Transverse colon (tissue), 4 donors: Measurements from ENCODE around the gene UNC93A. TPM values are rescaled to one million over a fixed set of nuclear protein-coding genes. Genes with fewer than 3 reads are reported as not detected.

Source experiments
- DNase-seq: peaks from one replicate; pipeline ENCODE4 v3.0.0-alpha.2; 2019
- H3K27ac ChIP-seq, 4 donors: fragments of 200-600 bp; sonication (generic); 2 replicates each; pipeline ENCODE4 v1.5.1; 2016 to 2018; ENCODE audit warnings: inconsistent platforms in 4 of 4
- H3K27me3 ChIP-seq: fragments of 200-600 bp; sonication (generic); 2 replicates; pipeline ENCODE4 v1.5.1; 2017; ENCODE audit warnings: inconsistent platforms
- H3K36me3 ChIP-seq, 4 donors: fragments of 200-600 bp; sonication (generic); 2 replicates each; pipeline ENCODE4 v1.5.1; 2017 to 2019; ENCODE audit warnings: inconsistent platforms in 4 of 4
- H3K4me1 ChIP-seq, 4 donors: fragments of 200-600 bp; sonication (generic); 2 replicates each; pipeline ENCODE4 v1.5.1; 2017 to 2020; ENCODE audit warnings: inconsistent platforms in 4 of 4
- H3K4me3 ChIP-seq, 4 donors: fragments of 200-600 bp; sonication (generic); 1 replicate in 1 of 4; 2 replicates in 3 of 4; pipeline versions ENCODE4 v1.5.1 to v1.6.1; 2017 to 2019; ENCODE audit warnings: inconsistent platforms in 4 of 4
- H3K9me3 ChIP-seq, 2 donors: fragments of 200-600 bp; sonication (generic); 2 replicates each; pipeline ENCODE4 v1.5.1; 2017 to 2019; ENCODE audit warnings: inconsistent platforms in 2 of 2
- CTCF ChIP-seq, 5 experiments: fragments of 200-600 bp in 3 of 5; fragments of 450-650 bp in 2 of 5; sonication (generic) in 3 of 5; IDR thresholded peaks; 1 replicate in 2 of 5; 2 replicates in 3 of 5; pipeline ENCODE4 v1.5.1; 2016 to 2017; ENCODE audit warnings: antibody characterized with exemption in 5 of 5, inconsistent platforms in 3 of 5, mild to moderate bottlenecking in 2 of 5, moderate library complexity in 1 of 5
- EP300 ChIP-seq: sonication (generic); formaldehyde crosslinking; IDR thresholded peaks from one replicate; pipeline ENCODE4 v1.6.1; 2017; ENCODE audit warnings: antibody characterized with exemption, low read depth
- POLR2A ChIP-seq: fragments of 450-650 bp; IDR thresholded peaks from one replicate; pipeline ENCODE4 v1.6.1; 2016; ENCODE audit warnings: antibody characterized with exemption, mild to moderate bottlenecking, moderate library complexity
- POLR2AphosphoS5 ChIP-seq, 3 donors: sonication (generic); formaldehyde crosslinking; IDR thresholded peaks; one replicate each; pipeline ENCODE4 v1.6.1; 2016; ENCODE audit warnings: antibody characterized with exemption in 3 of 3
- WGBS, 2 donors: methylation state at CpG; one replicate each; pipeline ENCODE4 v1.1.5; 2018; ENCODE audit warnings: low coverage in 1 of 2; 5-methylcytosine and 5-hydroxymethylcytosine counted together
- in situ Hi-C, 4 donors: fragments of 200-750 bp; cut with MboI; loops; one replicate each; pipeline versions ENCODE4 v1.15.0 to v1.15.1; 2017; ENCODE audit warnings: low sequenced_read_pairs in 3 of 4, low pct_ligation_motif_present in 1 of 4, low pct_unique_long_range_greater_than_20kb in 1 of 4
- intact Hi-C: fragments of 100-400 bp; cut with DNase I; formaldehyde crosslinking; loops from one replicate; pipeline ENCODE4 v1.15.1; 2023; ENCODE audit warnings: low total_unique reads
- total RNA-seq, 4 donors: library from RNA; depleted of rRNA; stranded (reverse); fragments of >200 nt; gene quantifications; one replicate each; pipeline ENCODE4 v1.1.0, GENCODE V29; 2016

Gene UNC93A
- total RNA-seq, 4 donors from 2014 or later, result not detected

DNA sequence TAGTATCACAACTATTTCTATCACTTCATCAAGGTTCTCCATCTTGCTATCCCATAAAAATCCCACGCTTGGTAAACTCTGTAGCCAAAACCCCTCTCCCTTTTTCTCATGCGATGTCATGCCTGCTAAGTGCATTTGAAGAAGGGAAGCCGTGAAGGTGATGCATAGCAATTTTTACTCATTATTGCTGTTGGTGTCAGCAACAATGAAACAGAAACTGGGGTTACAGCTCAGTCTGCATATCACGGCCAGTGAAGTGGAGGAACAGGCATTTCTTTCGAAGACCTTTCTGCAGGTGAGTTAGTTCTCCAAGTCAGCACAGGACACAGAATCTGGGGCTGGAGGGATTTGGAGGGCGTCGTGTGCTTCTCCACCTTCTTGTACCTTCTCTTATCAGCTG lies 5.8 kb downstream of the UNC93A start:
- in situ Hi-C loops (no loop called here), intact Hi-C loops (no loop called here)
- TF ChIP-seq EP300, result no peak
- no peak for TF ChIP-seq POLR2AphosphoS5 (IDR thresholded peaks at IDR 0.05)
- no peak for TF ChIP-seq CTCF (IDR thresholded peaks at IDR 0.05)
- WGBS, 2 donors, result 82 to 90% methylated on average over 7 of the region's 7 CpGs
- Histone ChIP-seq H3K27me3 (no peaks in the 10 kb centered on the region), H3K9me3 (no peaks in the 10 kb centered on the region), H3K4me3 (no peak overlapping the region), H3K4me1 (no peaks in the 10 kb centered on the region), H3K27ac (no peak overlapping the region), H3K36me3 (no peaks in the 10 kb centered on the region)
- no peak for DNase-seq

DNA sequence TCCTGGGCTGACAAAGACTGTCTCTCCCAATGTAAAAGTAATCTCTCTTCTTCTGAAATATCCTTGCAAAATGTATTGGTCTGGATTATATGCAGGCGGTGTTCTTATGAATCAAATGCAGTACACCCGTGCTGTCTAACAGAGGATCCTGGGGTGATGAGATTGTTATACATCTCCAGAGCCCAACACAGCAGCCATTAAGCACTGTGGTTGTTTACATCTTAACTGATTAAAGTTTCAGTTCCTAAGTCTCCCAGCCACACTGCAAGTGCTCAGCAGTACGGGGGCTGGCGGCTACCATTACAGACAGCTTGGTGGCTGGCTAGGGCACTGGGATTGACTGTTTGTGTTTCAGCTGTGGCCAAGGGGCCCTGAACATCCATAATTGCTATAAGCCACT lies 7.0 kb downstream of the UNC93A start:
- Histone ChIP-seq H3K9me3 (no peaks in the 10 kb centered on the region), H3K4me1 (no peaks in the 10 kb centered on the region), H3K4me3 (no peak overlapping the region), H3K36me3 (no peaks in the 10 kb centered on the region), H3K27ac (no peak overlapping the region), H3K27me3 (no peaks in the 10 kb centered on the region)
- 83 to 100% methylated on average over 1 to 4 of the region's 4 CpGs for WGBS, 2 donors
- in situ Hi-C loops (no loop called here), intact Hi-C loops (no loop called here)
- no peak for DNase-seq
- TF ChIP-seq POLR2AphosphoS5 (IDR thresholded peaks at IDR 0.05) (no peak), POLR2A (no peak), EP300 (no peak)

GRCh38 chr6:167299641-167300308 lies 8.7 kb downstream of the UNC93A start:
- Histone ChIP-seq H3K4me1 (no peaks in the 10 kb centered on the region), H3K27ac (no peak overlapping the region), H3K27me3 (no peaks in the 10 kb centered on the region), H3K36me3 (no peaks in the 10 kb centered on the region), H3K4me3 (no peak overlapping the region), H3K9me3 (no peaks in the 10 kb centered on the region)
- 90 to 92% methylated on average over 8 to 16 of the region's 16 CpGs for WGBS, 2 donors
- in situ Hi-C loops (no loop called here), intact Hi-C loops (loop anchor here (10.0 kb wide), 1 partner anchor 815 kb away; no protein-coding TSS in a partner anchor)
- no peak for DNase-seq
- no peak for TF ChIP-seq POLR2A
- no peak for TF ChIP-seq POLR2AphosphoS5 (IDR thresholded peaks at IDR 0.05)

DNA sequence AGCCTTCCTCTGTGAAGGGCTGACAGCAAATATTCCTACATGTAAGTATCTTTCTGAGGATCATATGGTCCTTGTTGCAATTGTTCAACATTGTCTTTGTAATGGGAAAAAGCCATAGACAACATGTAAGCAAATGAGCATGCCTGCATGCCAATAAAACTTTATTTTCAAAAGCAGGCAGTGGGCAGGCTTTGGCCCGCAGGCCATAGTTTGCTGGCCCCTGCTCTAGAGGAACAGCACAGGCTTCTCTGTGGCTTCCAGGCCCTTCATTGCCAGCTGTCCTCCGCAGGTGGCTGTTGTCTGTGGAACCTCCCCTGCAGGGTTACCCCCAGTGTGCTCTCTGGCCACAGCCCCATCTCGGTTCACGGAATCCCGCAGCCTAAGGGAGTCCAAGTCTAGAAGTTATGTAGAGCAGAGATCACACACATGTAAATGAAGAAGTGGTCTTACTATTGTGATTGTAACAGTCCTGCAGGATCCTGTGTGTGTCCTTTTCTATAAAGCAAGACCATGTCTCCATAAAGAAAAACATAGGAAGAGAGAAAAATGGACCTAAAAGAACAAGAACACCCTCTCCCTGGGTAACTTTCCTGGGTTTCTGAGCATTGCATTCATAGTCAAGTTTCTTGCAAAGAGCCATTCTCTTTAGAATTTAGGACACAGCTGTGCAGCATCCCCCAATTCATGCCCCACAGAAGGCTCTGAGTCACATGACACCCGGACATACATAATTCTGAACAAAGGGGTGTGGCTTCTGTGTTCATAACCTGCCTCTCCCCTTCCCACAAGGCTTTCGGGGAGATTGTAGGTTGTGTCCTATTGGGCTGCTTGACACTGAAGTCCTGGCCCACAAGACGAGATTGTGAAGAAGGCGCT lies 10.0 kb downstream of the UNC93A start:
- 0 to 78% methylated on average over 1 to 9 of the region's 9 CpGs for WGBS, 2 donors
- TF ChIP-seq POLR2A (no peak), CTCF (IDR thresholded peaks at IDR 0.05) (no peak), EP300 (no peak), POLR2AphosphoS5 (IDR thresholded peaks at IDR 0.05) (no peak)
- H3K27me3 ChIP-seq, result no peaks in the 10 kb centered on the region
- no peaks in the 10 kb centered on the region for H3K4me1 ChIP-seq
- in situ Hi-C loops (no loop called here), intact Hi-C loops (loop anchor here (10.0 kb wide), 1 partner anchor 816 kb away; no protein-coding TSS in a partner anchor)
- no peak overlapping the region for H3K27ac ChIP-seq
- DNase-seq, result no peak
- H3K4me3 ChIP-seq, result no peak overlapping the region
- H3K36me3 ChIP-seq, result no peaks in the 10 kb centered on the region
- no peaks in the 10 kb centered on the region for H3K9me3 ChIP-seq

- in situ Hi-C loops (no loop called here), intact Hi-C loops (loop anchor here (10.0 kb wide), 1 partner anchor 817 kb away; no protein-coding TSS in a partner anchor)
- Histone ChIP-seq H3K36me3 (no peaks in the 10 kb centered on the region), H3K4me3 (no peak overlapping the region), H3K27me3 (no peaks in the 10 kb centered on the region), H3K27ac (no peak overlapping the region), H3K9me3 (no peaks in the 10 kb centered on the region), H3K4me1 (no peaks in the 10 kb centered on the region)
- DNase-seq, result no peak
- 81 to 89% methylated on average over 8 to 9 of the region's 9 CpGs for WGBS, 2 donors
- TF ChIP-seq POLR2A (no peak), CTCF (IDR thresholded peaks at IDR 0.05) (no peak), EP300 (no peak), POLR2AphosphoS5 (IDR thresholded peaks at IDR 0.05) (no peak)
Observed at GRCh38 chr6:167302074-167302473, 11.0 kb downstream of the UNC93A start.
